ENCODE measurements around the gene KATNB1. TPM values are rescaled to one million over a fixed set of nuclear protein-coding genes. Genes with fewer than 3 reads are reported as not detected.

The KATNB1 gene
- total and polyA plus RNA-seq, 2 of the 8 experiments (the other 6 are each of a cell fraction or from before 2014, with no cell fraction given): 50.2 to 60.4 TPM

DNA sequence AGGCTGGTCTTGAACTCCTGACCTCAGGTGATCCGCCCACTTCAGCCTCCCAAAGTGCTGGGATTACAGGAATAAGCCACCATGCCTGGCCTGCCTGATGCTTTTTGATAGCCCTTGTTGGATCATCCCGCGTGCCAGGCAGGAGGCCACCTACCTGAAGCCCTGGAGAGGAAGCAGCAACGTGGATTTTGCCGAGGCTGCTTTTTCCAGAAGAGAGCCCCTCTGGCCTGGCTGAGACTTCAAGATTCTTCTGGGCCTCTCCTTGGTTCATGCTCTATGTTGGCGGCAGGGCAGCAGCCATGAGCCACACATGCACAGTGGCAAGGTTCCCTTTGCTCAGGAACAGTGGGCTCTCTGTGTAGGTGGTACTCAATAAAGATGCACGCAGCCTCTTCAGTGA is 11.5 kb downstream of the KATNB1 start (continued):
- TF ChIP-seq ZNF274 (IDR thresholded peaks at IDR 0.05; ENCODE audit: borderline replicate concordance, extremely low read depth, low read length) (no peak), NRF1 (IDR thresholded peaks at IDR 0.05; ENCODE audit: low read depth, low read length) (no peak), KDM5A (IDR thresholded peaks at IDR 0.05; ENCODE audit: low read length) (no peak), POU5F1 (IDR thresholded peaks at IDR 0.05; ENCODE audit: low read depth, low read length) (no peak), ATF2 (IDR thresholded peaks at IDR 0.05; ENCODE audit: low read length) (no peak), USF2 (IDR thresholded peaks at IDR 0.05; ENCODE audit: low read length) (no peak), RAD21 (IDR thresholded peaks at IDR 0.05 in 1 of 2, conservative IDR thresholded peaks at IDR 0.05 in 1 of 2; ENCODE audit: low read depth in 2 of 2, low read length in 2 of 2) (no peak)

Data from H1 (cell line).